BE2C (cell line): ENCODE results near the gene PTPN20.
"Not testable (repeated sequence)": the region's sequence is repeated elsewhere in the genome, so short reads cannot be mapped to it uniquely, and the experiment has no call there.

Experiments
- DNase-seq: peaks from one replicate; pipeline ENCODE4 v3.0.0-alpha.2; 2020
- H3K27me3 ChIP-seq: fragments of 250-450 bp; sonication (Bioruptor Pico); 2 replicates; pipeline ENCODE4 v1.5.1; 2020; ENCODE audit warnings: mild to moderate bottlenecking
- H3K36me3 ChIP-seq: fragments of 250-450 bp; sonication (Bioruptor Pico); 2 replicates; pipeline ENCODE4 v1.5.1; 2020; ENCODE audit warnings: mild to moderate bottlenecking
- H3K4me1 ChIP-seq: fragments of 250-450 bp; sonication (Bioruptor Pico); 2 replicates; pipeline ENCODE4 v1.5.1; 2020
- H3K4me3 ChIP-seq: 2 replicates; pipeline ENCODE4 v1.5.1; 2011; ENCODE audit warnings: low read depth, low read length
- H3K9me3 ChIP-seq: fragments of 250-450 bp; sonication (Bioruptor Pico); 2 replicates; pipeline ENCODE4 v1.5.1; 2020

Gene PTPN20

GRCh38 chr10:46925156-46925555, 13.9 kb downstream of the PTPN20 start:
- H3K27me3 ChIP-seq, H3K4me3 ChIP-seq, H3K4me1 ChIP-seq, H3K9me3 ChIP-seq, DNase-seq, H3K36me3 ChIP-seq: not testable (repeated sequence)

- H3K27me3 ChIP-seq, H3K9me3 ChIP-seq, DNase-seq, H3K36me3 ChIP-seq, H3K4me1 ChIP-seq, H3K4me3 ChIP-seq: not testable (repeated sequence)
Measured at GRCh38 chr10:46925853-46926252, 14.6 kb downstream of the PTPN20 start.

GRCh38 chr10:46928810-46929209, 17.6 kb downstream of the PTPN20 start:
- H3K9me3 ChIP-seq, H3K4me3 ChIP-seq, H3K27me3 ChIP-seq, H3K4me1 ChIP-seq, DNase-seq, H3K36me3 ChIP-seq: not testable (repeated sequence)

GRCh38 chr10:46932383-46932782, 21.2 kb downstream of the PTPN20 start:
- H3K27me3 ChIP-seq, H3K9me3 ChIP-seq, H3K4me1 ChIP-seq, DNase-seq, H3K4me3 ChIP-seq, H3K36me3 ChIP-seq: not testable (repeated sequence)

- not testable (repeated sequence) for H3K4me1 ChIP-seq, H3K4me3 ChIP-seq, H3K27me3 ChIP-seq, DNase-seq, H3K9me3 ChIP-seq, H3K36me3 ChIP-seq
Measured at GRCh38 chr10:46941091-46941490, 29.9 kb downstream of the PTPN20 start.

GRCh38 chr10:46948687-46949518, 37.7 kb downstream of the PTPN20 start:
- not testable (repeated sequence) for H3K36me3 ChIP-seq, H3K9me3 ChIP-seq, H3K4me1 ChIP-seq, H3K27me3 ChIP-seq, H3K4me3 ChIP-seq, DNase-seq

- H3K4me3 ChIP-seq, H3K27me3 ChIP-seq, H3K4me1 ChIP-seq, H3K36me3 ChIP-seq, DNase-seq, H3K9me3 ChIP-seq: not testable (repeated sequence)
Measured at GRCh38 chr10:46952540-46952939, 41.3 kb downstream of the PTPN20 start.

GRCh38 chr10:46960742-46961141, 49.5 kb downstream of the PTPN20 start:
- not testable (repeated sequence) for H3K4me1 ChIP-seq, DNase-seq, H3K9me3 ChIP-seq, H3K4me3 ChIP-seq, H3K27me3 ChIP-seq, H3K36me3 ChIP-seq

- not testable (repeated sequence) for H3K4me1 ChIP-seq, DNase-seq, H3K36me3 ChIP-seq, H3K27me3 ChIP-seq, H3K9me3 ChIP-seq, H3K4me3 ChIP-seq
Measured at GRCh38 chr10:46963356-46963755, 52.1 kb downstream of the PTPN20 start.

GRCh38 chr10:46967013-46967412, 55.8 kb downstream of the PTPN20 start:
- not testable (repeated sequence) for H3K36me3 ChIP-seq, H3K27me3 ChIP-seq, H3K4me3 ChIP-seq, H3K9me3 ChIP-seq, H3K4me1 ChIP-seq, DNase-seq

- not testable (repeated sequence) for H3K4me3 ChIP-seq, H3K9me3 ChIP-seq, DNase-seq, H3K4me1 ChIP-seq, H3K27me3 ChIP-seq, H3K36me3 ChIP-seq
Measured at GRCh38 chr10:46980223-46980622, 69.0 kb downstream of the PTPN20 start.

GRCh38 chr10:46987233-46987924, 76.2 kb downstream of the PTPN20 start:
- not testable (repeated sequence) for DNase-seq

More at GRCh38 chr10:46987233-46987924, 76.2 kb downstream of the PTPN20 start:
- H3K4me1 ChIP-seq, H3K27me3 ChIP-seq, H3K9me3 ChIP-seq, H3K4me3 ChIP-seq, H3K36me3 ChIP-seq: not testable (repeated sequence)
